DND-41 (cell line): ENCODE measurements around the gene RPS16.
A peak's percentile ranks its signal among the peaks of the same experiment; 100 is the strongest.

ENCODE experiments used
- ATAC-seq: fragments of 200-7000 bp; cut with Tn5 transposase; 3 replicates; pipeline ENCODE4 v1.9.1; 2021; ENCODE audit warnings: low read depth; ENCODE audit not compliant: insufficient read depth
- DNase-seq: peaks from one replicate; pipeline ENCODE4 v3.0.0-alpha.2; 2020
- H2AFZ ChIP-seq: 2 replicates; pipeline ENCODE4 v1.6.0; 2012; ENCODE audit warnings: low read depth, low read length
- H3K27ac ChIP-seq: 2 replicates; pipeline ENCODE4 v1.5.1; 2012; ENCODE audit warnings: low read length, inconsistent platforms
- H3K27me3 ChIP-seq: fragments of 200-600 bp; sonication (generic); 2 replicates; pipeline ENCODE4 v1.6.0; 2012; ENCODE audit warnings: low read length, mild to moderate bottlenecking, inconsistent platforms; ENCODE audit not compliant: insufficient read depth, poor library complexity
- H3K36me3 ChIP-seq: 2 replicates; pipeline ENCODE4 v1.5.1; 2012; ENCODE audit warnings: low read length, inconsistent platforms; ENCODE audit not compliant: insufficient read depth
- H3K4me1 ChIP-seq: 2 replicates; pipeline ENCODE4 v1.5.1; 2012; ENCODE audit warnings: mild to moderate bottlenecking, low read length; ENCODE audit not compliant: insufficient read depth
- H3K4me2 ChIP-seq: 2 replicates; pipeline ENCODE4 v1.6.0; 2012; ENCODE audit warnings: mild to moderate bottlenecking, moderate library complexity, low read length, inconsistent platforms; ENCODE audit not compliant: insufficient read depth
- H3K4me3 ChIP-seq, 2 experiments: fragments of 200-600 bp in 1 of 2; shearing (Covaris generic) in 1 of 2; 2 replicates each; pipeline ENCODE4 v1.5.1; 2012 to 2016; ENCODE audit warnings: inconsistent platforms in 2 of 2, low read length in 2 of 2, mild to moderate bottlenecking in 2 of 2, low read depth in 1 of 2, moderate library complexity in 1 of 2
- H3K79me2 ChIP-seq: 2 replicates; pipeline ENCODE4 v1.6.0; 2012; ENCODE audit warnings: low read length, inconsistent platforms; ENCODE audit not compliant: insufficient read depth
- H3K9ac ChIP-seq: 2 replicates; pipeline ENCODE4 v1.6.0; 2012; ENCODE audit warnings: low read depth, mild to moderate bottlenecking, inconsistent platforms, low read length, moderate library complexity
- H3K9me3 ChIP-seq: 2 replicates; pipeline ENCODE4 v1.5.1; 2012; ENCODE audit warnings: low read length, moderate library complexity, mild to moderate bottlenecking, inconsistent platforms; ENCODE audit not compliant: insufficient read depth, severe bottlenecking
- H4K20me1 ChIP-seq: 2 replicates; pipeline ENCODE4 v1.6.0; 2012; ENCODE audit warnings: low read length; ENCODE audit not compliant: insufficient read depth
- CTCF ChIP-seq: IDR thresholded peaks from 2 replicates; pipeline ENCODE4 v1.5.1; 2012; ENCODE audit warnings: borderline replicate concordance, low read length, moderate library complexity, mild to moderate bottlenecking; ENCODE audit not compliant: poor library complexity, severe bottlenecking; ENCODE audit errors: extremely low read depth
- EZH2 ChIP-seq: IDR thresholded peaks from 3 replicates; pipeline ENCODE4 v1.6.1; 2012; ENCODE audit warnings: borderline replicate concordance, low read depth, mild to moderate bottlenecking, moderate library complexity, low read length, inconsistent platforms; ENCODE audit not compliant: severe bottlenecking

The RPS16 gene

GRCh38 chr19:39401549-39402345 lies 34.0 kb downstream of the RPS16 start:
- Histone ChIP-seq H4K20me1 (0 out of 2 replicates have a peak, but pooled peaks cover 5% of the 10 kb centered on the region), H3K4me3 (peak overlapping the region in 1 of 2 experiments; percentile 45; a peak in 2 of 4 replicates), H3K27me3 (no peaks in the 10 kb centered on the region), H2AFZ (peak overlapping the region; percentile 67), H3K9ac (peak overlapping the region; percentile 48), H3K27ac (peak overlapping the region; percentile 52), H3K36me3 (peaks cover 13% of the 10 kb centered on the region), H3K9me3 (no peaks in the 10 kb centered on the region), H3K4me1 (peaks cover 46% of the 10 kb centered on the region), H3K79me2 (no peaks in the 10 kb centered on the region), H3K4me2 (peak overlapping the region; percentile 61)
- ATAC-seq (no peak), DNase-seq (no peak)
- no peak for TF ChIP-seq CTCF
- TF ChIP-seq EZH2 = no peak

- ATAC-seq = no peak
- H3K4me3 ChIP-seq = no peak overlapping the region
- no peak for DNase-seq
- no peaks in the 10 kb centered on the region for H3K79me2 ChIP-seq
- TF ChIP-seq EZH2 (no peak), CTCF (no peak)
- H3K27ac ChIP-seq = 0 out of 2 replicates have a peak overlapping the region, but pooled peaks have one; percentile 11
- peaks cover 13% of the 10 kb centered on the region for H3K36me3 ChIP-seq
- H3K4me2 ChIP-seq = no peak overlapping the region
- H3K9me3 ChIP-seq = no peaks in the 10 kb centered on the region
- H3K9ac ChIP-seq = no peak overlapping the region
- H3K27me3 ChIP-seq = no peaks in the 10 kb centered on the region
- H4K20me1 ChIP-seq = 0 out of 2 replicates have a peak, but pooled peaks cover 5% of the 10 kb centered on the region
- H3K4me1 ChIP-seq = peaks cover 43% of the 10 kb centered on the region
- H2AFZ ChIP-seq = no peak overlapping the region
These were observed 34.6 kb downstream of the RPS16 start for GRCh38 chr19:39401070-39401548.

GRCh38 chr19:39400061-39400460 lies 35.7 kb downstream of the RPS16 start:
- H3K36me3 ChIP-seq = peaks cover 18% of the 10 kb centered on the region
- DNase-seq = no peak
- no peak overlapping the region for H2AFZ ChIP-seq
- H3K9ac ChIP-seq = no peak overlapping the region
- no peak overlapping the region for H3K4me2 ChIP-seq
- H4K20me1 ChIP-seq = 0 out of 2 replicates have a peak, but pooled peaks cover 5% of the 10 kb centered on the region
- no peak overlapping the region for H3K4me3 ChIP-seq
- no peak for ATAC-seq
- peaks cover 36% of the 10 kb centered on the region for H3K4me1 ChIP-seq
- no peaks in the 10 kb centered on the region for H3K79me2 ChIP-seq
- TF ChIP-seq CTCF (no peak), EZH2 (no peak)
- no peaks in the 10 kb centered on the region for H3K27me3 ChIP-seq
- H3K27ac ChIP-seq = no peak overlapping the region
- H3K9me3 ChIP-seq = no peaks in the 10 kb centered on the region
